Lung microvascular endothelial cell (primary cell): ENCODE measurements around the gene PGM2. TPM values are rescaled to one million over a fixed set of nuclear protein-coding genes. Genes with fewer than 3 reads are reported as not detected.
"Not testable (repeated sequence)": the region's sequence is repeated elsewhere in the genome, so short reads cannot be mapped to it uniquely, and the experiment has no call there.

Experiments
- DNase-seq, 2 donors: peaks; one replicate each; pipeline versions ENCODE4 v3.0.0 to v3.0.0-alpha.2; 2010; ENCODE audit warnings: low read depth in 2 of 2
- total RNA-seq: library from RNA; depleted of rRNA; stranded (reverse); fragments of >200 nt; gene quantifications from 2 replicates; pipeline ENCODE4 v1.2.1, GENCODE V29; 2014

PGM2 gene
- total RNA-seq, 1 donor from 2014 or later = 22.2 TPM

DNA sequence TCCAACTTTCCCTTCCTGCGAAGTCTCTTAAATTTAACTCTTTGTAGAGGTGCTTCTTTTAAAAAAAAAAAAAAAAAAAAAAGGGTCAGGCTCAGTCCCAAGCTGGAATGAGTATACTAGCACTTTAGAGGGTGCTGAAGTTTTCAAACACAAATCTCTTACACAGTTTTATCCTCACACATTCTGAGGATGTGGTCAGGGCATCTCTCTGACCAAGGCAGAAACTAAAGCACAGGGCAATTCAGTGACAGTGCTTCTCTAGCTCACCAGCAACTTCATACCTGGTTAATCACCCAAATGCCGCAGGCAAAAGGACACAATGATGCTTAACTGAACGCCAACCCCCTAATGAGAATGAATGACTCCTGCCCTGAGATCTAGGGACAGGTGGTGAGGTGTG, 9.8 kb upstream of the PGM2 start:
- DNase-seq = no peak

DNA sequence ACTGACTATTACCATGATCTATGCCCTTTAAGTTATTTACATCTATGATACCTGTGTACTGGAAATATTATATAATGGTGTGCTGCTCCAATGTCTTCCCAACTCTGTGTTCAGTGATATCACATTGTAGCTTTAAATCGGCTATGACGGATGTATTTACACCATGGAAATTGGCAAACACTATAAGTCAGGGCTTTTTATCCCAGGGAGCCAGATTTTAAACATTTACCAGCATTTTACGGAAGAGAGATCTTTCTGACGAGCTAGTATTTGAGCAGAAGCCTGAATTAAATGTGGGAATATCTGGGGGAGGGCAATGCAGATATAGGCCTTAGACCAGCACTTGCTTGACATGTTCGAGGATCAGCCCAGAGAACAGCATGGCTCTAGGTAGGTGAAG, 7.7 kb upstream of the PGM2 start:
- no peak for DNase-seq

DNA sequence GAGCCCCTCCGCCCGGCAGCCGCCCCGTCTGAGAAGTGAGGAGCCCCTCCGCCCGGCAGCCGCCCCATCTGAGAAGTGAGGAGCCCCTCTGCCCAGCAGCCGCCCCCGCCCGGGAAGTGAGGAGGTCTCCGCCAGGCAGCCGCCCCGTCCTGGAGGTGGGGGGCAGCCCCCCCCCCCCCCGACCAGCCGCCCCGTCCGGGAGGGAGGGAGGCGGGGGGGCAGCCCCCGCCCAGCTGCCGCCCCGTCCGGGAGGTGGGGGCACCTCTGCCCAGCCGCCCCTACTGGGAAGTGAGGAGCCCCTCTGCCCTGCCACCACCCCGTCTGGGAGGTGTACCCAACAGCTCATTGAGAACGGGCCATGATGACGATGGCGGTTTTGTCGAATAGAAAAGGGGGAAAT, 6.0 kb upstream of the PGM2 start:
- DNase-seq = not testable (repeated sequence)

DNA sequence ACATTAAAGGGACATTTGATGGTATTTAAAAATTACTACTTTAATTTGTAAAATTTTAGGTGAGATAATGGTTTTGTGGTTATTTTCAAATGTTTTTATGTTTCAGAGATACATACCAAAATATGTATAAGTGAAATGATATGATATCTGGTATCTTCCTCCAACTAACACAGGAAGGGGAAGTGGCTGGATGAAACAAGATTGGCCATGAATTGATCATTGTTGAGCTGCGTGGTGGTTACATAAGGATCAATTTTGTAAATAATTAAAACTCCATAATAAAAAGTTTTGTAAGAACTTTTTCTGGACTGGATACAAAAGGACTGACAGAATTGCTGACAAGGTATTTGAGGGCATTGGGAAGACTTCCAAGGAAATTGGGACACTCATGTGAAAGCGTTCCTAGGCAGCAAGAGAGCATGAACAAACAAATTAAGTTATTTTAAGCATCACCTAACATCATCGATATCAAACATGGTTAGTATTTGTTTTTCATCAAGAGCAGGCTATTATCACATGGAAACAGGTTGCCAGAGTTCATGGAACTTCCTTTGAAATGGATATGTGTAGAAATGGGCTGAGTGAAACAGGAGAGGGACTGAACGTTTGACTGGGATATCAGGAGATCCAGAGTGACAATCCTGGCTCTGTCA, 4.4 kb upstream of the PGM2 start:
- peak in 1 of 2 donors; percentile 81 for DNase-seq

DNA sequence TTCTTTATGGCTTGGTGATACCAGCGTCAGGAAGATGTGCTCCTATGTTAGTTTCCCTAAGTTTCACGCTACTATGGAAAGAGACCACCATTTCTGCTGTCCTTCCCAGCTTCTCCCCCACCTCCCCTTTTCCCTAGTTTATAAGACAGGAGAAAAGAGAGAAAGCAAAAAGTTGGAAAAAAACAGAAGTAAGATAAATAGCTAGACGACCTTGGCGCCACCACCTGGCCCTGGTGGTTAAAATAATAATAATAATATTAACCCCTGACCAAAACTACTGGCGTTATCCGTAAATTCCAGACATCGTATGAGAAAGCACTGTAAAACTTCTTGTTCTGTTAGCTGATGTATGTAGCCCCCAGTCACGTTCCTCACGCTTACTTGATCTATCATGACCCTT, 985 bp upstream of the PGM2 start:
- DNase-seq = peak in 1 of 2 donors; percentile 9

DNA sequence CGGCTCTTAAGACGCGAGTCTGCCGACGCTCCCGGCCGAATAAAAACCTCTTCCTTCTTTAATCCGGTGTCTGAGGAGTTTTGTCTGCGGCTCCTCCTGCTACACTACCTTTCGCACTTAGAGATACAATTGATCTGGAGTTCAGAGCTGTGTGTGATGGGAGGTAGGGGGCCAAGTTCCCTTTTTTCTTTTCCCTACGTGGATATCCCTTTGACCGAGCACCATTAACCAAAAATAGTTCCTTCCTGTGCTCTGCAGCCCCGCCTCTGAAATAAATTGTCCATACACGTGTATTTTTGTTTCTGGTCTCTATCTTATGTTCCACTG, 555 bp upstream of the PGM2 start:
- peak in 1 of 2 donors; percentile 39 for DNase-seq

DNA sequence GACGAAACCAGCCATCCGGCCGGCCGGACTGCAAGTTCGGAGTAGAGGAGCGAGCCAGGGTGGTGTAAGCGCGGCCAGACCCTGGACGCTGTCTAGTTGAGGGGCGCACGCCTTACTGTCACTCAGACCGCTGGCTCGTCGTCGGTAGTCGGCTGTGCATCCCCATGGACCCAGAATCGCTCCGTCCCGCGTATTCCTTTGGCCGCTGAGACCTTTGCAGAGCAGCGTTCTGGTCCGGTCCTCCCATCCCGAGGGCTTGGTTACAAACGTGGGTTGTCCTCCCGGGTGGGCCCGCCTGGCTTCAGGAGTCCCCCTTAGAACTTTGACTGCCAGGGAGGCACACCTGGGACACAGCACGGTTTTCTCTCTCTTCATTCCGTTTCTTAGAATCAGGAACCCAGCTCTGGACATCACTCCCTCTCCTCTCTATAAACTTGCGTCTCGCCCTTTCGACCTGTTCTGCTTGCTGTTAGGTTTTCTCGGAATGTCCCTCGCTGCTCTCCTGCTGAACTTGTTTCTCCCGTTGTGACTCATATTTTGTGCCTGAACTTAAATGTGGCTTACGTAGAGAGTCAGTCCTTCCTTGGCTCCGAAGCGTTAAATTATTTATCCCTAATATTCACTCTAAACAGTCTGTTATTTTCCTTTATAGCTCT, 672 bp downstream of the PGM2 start:
- DNase-seq = peak in 1 of 2 donors; percentile 73

DNA sequence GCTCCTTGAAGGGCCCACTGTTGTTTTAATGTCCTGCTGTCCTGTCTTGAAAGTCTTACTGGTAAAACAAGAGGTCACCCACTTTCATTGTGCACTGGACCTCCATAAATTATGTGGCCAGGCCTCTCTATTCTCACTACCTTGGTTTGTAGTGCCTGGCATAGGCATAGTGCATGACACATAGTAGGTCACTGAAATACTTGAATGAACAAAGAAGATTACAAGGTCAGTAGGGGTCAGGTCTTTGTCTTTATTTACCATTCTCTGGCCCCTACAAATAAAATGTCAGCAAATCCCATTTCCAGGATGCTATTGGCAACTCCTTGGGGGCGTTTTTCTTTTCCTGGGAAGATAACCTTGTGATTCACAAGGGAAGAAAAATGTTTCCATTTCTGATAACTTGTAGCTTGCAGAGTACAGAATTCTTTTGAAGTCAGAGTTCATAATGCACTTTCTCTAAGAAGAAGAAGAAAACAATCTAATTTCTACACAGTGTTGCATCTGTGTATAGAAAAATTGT, 1.4 kb downstream of the PGM2 start:
- no peak for DNase-seq

DNA sequence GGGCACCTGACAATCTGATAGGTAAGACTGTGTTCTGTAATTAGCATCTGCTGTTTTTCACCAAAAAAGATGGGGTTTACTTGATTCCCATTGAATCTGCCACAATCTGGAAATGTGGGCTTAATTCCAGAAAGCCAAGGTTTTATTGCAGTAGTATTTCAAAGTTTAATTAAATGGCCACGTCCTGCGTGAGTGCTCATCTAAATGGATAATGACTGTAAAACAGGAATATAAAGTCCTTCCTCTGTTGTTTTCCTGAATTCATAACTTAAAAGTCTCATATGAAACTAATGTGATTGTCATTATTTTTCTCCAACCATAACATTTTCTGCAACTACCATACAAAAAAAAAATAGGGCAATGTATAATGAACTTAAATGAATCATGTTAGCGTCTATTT, 2.4 kb downstream of the PGM2 start:
- DNase-seq = no peak

DNA sequence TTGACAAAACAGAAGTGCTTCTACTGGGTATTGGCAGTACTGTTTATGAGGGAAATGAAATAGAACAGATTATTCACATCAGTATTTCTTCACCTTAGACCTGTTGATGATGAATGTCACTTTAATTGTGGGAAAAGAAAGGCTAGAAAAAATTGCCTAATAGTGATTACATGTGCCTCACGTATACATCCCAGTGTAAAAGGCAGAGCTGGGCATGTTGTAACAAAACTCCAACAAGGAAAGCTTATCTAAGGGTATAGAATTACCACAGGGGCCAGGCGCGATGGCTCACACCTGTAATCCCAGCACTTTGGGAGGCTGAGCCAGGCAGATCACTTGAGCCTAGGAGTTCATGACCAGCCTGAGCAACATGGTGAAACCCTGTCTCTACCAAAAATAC, 4.2 kb downstream of the PGM2 start:
- DNase-seq = no peak

DNA sequence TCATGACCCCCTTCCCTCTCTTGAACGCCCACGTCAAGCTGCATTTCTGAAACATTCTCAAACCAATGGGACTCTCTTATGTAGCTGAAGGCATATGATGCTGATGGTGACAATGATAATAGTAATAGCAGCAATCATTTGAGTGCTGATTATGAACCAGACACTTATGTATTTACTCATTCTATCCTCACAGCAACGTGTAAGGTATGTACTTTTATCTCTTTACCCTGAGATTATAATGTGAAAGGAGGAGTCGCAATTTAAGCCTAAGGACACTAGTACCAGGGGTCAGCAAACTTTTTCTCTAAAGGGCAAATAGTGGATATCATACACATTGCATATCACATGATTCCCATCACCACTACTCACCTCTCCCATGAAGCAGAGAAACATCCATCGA, 8.5 kb downstream of the PGM2 start:
- no peak for DNase-seq

DNA sequence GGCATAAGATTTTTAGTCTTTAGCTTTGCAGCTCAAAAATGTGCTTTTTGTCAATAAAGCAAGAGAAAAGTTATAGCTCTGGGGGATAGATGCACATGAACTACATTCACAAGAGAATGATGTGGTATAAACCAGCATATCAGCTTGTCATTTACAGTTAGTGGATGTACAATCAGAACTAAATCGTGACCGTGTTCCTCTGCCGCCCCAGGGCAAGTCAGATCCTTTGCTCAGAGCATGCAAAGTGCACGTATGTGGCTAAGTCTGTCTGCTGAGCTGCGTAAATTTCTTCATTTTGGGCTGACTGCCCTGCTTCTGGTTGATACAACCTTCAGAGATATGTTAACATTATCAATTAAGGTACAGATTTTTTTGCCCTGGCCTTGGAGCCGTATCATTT, 9.3 kb downstream of the PGM2 start:
- no peak for DNase-seq

DNA sequence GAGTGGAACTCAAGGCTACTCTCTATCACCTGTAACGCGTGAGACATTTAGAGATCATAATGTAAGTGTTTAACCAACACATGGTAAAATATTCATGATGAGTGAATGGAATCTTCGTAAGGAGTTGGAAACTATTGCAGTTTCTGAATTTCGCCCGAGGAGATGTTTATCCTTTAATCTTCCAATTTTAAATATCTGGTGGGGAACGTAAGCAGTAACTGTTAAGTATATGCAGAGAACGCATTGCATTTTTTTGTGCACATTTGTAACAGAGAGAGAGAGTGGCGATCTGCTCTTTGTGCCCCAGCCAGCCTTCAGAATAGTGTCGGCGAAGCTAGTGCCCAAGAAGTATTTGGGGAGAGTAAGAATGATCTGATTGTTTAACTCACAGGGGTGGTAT, 9.8 kb downstream of the PGM2 start:
- DNase-seq = no peak

DNA sequence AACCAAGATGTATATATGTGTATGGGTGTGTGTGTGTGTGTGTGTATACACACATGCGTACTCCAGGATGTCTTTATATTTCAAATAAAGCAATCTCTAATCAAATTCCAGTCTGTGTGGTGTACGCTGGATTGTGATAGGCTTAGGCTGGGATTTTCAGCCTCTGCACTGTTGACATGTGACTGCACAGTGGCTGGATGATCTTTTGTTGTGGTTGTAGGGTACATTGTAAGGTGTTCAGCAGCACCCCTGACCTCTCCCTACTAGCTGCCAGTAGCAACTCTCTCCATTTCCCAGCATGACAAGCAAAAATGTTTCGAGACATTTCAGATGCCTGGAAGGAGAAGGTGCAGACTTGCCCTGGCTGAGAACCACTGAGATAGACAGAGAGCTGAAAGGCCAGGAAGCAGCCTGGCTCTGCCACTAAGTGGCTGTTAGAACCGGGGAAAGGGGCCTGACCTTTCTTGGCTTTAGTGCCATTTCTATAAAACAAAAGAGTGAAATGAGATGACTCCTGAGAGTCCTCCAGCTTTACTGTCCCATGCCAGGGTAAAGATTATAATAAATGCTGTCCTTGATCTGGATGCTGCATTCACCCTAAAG, 10.5 kb downstream of the PGM2 start:
- peak; percentile 47 for DNase-seq

DNA sequence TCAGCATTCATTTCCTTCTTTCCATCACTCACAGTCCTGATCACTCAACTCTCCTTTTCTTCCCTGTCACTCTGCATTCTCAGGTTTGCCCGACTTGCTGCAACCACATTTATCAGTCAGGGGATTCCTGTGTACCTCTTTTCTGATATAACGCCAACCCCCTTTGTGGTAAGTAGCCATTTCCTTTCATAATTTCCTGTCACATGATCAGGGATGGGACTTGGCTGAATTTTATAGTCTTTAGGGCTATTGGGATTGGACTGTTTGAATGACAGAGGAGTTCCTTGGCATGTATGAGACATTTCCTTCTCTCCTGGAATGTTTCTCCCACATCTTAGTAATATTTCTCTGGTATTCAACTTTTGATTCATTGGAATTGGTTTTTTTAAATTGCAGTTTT, 11.0 kb downstream of the PGM2 start:
- DNase-seq = peak; percentile 57 to 94

DNA sequence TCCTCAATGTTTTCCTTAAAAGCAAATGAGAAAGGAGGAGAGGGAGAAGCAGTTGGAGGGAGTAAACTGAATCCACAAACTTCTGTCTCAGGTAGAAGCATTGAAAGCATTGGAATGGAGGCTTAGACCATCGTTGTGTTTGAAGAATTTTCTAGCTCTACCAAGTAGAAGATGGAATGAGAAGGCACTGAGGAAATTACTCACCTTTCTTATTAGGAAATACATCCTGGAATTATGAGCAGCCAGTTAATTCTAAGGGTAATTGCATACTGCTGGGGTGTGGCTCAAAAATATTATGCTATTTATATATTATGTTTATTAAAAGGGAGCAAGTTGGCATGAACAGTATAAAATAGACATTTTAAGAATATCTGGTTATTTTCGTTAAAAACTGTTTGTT, 12.9 kb downstream of the PGM2 start:
- DNase-seq = peak in 1 of 2 donors; percentile 44

DNA sequence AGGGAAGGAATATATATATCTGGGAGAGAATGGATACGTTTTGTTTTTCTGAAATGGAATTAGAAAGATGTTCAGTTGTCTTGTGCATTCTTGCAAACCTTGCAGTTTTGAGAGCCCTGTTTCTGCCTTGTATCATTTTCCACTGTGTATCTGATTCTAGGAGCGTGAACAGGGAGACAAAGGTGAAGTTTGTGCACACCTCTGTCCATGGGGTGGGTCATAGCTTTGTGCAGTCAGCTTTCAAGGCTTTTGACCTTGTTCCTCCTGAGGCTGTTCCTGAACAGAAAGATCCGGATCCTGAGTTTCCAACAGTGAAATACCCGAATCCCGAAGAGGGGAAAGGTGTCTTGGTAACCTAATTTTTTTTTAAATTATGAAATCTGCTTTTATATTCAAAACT, 17.7 kb downstream of the PGM2 start:
- no peak for DNase-seq

DNA sequence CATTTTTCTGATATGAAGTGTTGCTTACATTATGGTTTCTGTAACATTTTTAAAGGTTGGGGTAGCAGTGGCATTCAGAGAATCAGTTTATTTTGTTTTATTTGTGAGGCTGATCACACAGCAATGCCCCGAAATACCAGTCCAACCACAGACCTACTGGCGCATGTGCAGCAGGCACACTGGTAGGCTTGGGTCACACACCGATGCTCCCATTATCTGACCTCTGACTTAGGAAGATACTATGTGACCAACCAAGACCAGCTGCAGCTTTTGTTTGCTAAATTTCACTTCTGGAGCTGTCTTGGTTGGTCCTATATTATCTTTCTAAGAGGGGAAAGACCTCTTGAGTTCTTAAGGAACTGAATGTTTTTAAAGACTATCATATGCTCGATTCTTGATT, 18.7 kb downstream of the PGM2 start:
- DNase-seq = no peak

DNA sequence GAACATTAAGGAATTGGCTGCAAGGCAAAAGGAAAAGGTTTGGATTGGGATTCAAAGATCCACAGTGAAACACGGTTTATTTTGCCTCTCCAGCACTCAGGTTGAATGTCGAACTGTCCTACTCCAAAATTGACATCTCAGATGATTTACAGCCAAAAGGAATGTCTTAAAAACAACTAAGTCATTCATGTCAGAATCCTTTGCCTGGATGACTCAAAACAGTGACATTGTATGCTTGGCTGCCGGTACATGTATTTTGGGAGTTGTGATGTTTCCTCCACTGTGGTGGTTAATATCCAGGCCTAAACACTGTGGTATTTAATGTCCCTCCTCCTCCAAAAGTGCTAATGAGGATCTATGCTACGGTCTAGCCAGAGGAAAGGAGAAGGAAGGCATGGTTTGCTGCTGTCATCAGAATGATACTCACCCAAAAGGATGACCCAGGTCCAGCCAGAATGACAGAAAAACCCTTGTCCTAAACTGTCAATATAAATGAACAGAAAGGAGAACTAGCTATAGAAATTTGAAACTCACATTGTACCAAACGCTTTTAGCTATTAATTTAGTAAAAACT, 20.9 kb downstream of the PGM2 start:
- peak in 1 of 2 donors; percentile 27 for DNase-seq

DNA sequence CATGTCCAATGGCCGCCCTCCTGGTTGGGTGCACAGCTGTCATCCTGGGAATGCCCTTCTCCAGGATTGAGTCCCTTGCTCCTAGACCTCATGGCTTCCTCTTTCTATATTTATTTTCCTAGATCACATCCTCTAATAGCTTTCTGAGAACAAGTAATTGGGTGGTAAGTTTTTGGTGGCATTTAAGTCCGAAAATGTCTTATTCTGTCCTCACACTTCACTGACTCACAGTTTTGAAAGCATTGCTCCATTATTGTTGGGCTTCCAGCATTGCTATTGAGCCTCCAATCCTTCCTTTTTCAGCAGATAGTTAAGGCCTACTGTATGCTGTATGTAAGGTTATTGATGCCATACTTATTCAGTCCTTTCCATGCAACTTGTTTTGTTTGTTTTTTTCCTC, 25.9 kb downstream of the PGM2 start:
- DNase-seq = no peak

DNA sequence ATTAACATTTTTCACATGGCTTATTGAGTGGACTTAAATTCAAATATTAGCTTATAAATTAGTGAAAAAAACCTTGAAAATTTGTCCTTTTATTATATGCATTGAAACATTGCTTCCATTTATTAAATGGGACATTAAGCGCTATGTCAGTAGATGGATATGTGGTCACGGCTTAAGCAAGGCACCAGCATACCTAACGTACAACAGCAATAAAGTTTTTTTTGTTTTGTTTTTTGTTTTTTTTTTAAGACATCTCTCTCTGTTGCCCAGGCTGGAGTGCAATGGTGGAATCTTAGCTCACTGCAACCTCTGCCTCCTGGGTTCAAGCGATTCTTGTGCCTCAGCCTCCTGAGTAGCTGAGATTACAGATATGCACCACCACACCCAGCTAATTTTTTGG, 31.6 kb downstream of the PGM2 start:
- no peak for DNase-seq

DNA sequence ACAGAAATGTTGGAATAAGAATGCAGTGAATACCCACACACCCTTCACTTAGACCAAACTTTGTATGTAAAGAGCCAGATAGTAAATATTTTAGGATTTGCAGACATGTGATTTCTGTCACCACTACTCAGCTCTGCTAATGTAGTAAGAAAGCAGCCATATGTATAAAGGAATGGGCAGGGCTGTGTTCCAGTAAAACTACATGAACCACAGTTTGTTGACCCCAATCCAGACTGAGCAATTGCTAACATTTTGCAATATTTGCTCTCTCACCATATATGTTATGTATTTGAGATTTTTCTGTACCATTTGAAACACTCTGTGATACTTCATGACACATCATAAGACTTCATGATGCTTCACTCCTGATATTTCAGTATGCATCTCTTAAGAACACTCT, 32.4 kb downstream of the PGM2 start:
- DNase-seq = no peak

DNA sequence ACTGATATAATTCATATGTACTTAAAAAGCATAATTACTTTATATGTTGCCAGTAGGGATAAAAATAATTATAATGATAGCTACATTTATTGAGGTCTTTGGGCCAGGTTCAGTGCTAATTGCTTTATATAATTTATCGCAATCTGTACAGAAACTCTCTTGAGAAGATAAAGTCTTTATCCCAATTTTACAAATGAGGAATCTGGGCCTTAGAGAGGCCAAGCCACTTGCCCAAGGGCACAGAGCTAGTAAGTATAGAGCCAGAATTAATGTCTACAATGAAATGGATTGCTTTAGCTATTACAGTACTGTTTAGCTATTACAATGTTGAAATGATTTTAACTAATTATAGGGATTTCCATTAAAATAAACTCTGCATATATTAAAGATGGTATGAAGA, 33.8 kb downstream of the PGM2 start:
- DNase-seq = no peak
